ACC112 (cell line): Measurements from ENCODE around the gene OR8B4.
"Not testable (repeated sequence)": the region's sequence is repeated elsewhere in the genome, so short reads cannot be mapped to it uniquely, and the experiment has no call there.

Experiments
- H2AFZ ChIP-seq: fragments of 200-600 bp; sonication (generic); one replicate; pipeline ENCODE4 v1.6.0; 2017; ENCODE audit warnings: antibody characterized with exemption, low read length; ENCODE audit not compliant: unreplicated experiment
- H3K27ac ChIP-seq: fragments of 200-600 bp; sonication (generic); 2 replicates; pipeline ENCODE4 v1.5.1; 2014; ENCODE audit warnings: low read depth, mild to moderate bottlenecking, antibody characterized with exemption, low read length, moderate library complexity
- H3K27me3 ChIP-seq: fragments of 200-600 bp; sonication (generic); 2 replicates; pipeline ENCODE4 v1.6.1; 2014; ENCODE audit warnings: mild to moderate bottlenecking, antibody characterized with exemption, low read length, moderate library complexity, mixed read lengths; ENCODE audit not compliant: insufficient read depth
- H3K36me3 ChIP-seq: fragments of 200-600 bp; sonication (generic); 2 replicates; pipeline ENCODE4 v1.6.1; 2016; ENCODE audit warnings: mild to moderate bottlenecking, antibody characterized with exemption, low read length, moderate library complexity, mixed read lengths; ENCODE audit not compliant: insufficient read depth
- H3K4me1 ChIP-seq: fragments of 200-600 bp; sonication (generic); one replicate; pipeline ENCODE4 v1.6.1; 2016; ENCODE audit warnings: low read length, mixed read lengths; ENCODE audit not compliant: insufficient read depth, unreplicated experiment, control insufficient read depth
- H3K4me3 ChIP-seq: fragments of 200-600 bp; sonication (generic); 2 replicates; pipeline ENCODE4 v1.5.1; 2014; ENCODE audit warnings: mild to moderate bottlenecking, low read depth, low read length
- H3K79me2 ChIP-seq: fragments of 200-600 bp; sonication (generic); one replicate; pipeline ENCODE4 v1.6.0; 2016; ENCODE audit warnings: low read length; ENCODE audit not compliant: control insufficient read depth, unreplicated experiment, insufficient read depth

Gene OR8B4, protein sequence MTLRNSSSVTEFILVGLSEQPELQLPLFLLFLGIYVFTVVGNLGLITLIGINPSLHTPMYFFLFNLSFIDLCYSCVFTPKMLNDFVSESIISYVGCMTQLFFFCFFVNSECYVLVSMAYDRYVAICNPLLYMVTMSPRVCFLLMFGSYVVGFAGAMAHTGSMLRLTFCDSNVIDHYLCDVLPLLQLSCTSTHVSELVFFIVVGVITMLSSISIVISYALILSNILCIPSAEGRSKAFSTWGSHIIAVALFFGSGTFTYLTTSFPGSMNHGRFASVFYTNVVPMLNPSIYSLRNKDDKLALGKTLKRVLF

GRCh38 chr11:124424384-124424921 lies at the start of gene OR8B4:
TSS of gene OR8B4 (minus strand) at chr11:124424871. CDS start at chr11:124424871, 0 bp downstream.
- Histone ChIP-seq H3K79me2 (no peaks in the 10 kb centered on the region), H3K27me3 (peaks cover 58% of the 10 kb centered on the region), H3K4me1 (no peaks in the 10 kb centered on the region), H3K4me3 (no peak within 1 kb of the TSS), H2AFZ (no peak within 1 kb of the TSS), H3K27ac (no peak within 1 kb of the TSS), H3K36me3 (no peaks in the 10 kb centered on the region)

GRCh38 chr11:124474079-124474478 lies 49.4 kb upstream of the OR8B4 start:
- no peaks in the 10 kb centered on the region for H3K4me1 ChIP-seq
- no peak overlapping the region for H2AFZ ChIP-seq
- no peaks in the 10 kb centered on the region for H3K36me3 ChIP-seq
- no peak overlapping the region for H3K4me3 ChIP-seq
- no peaks in the 10 kb centered on the region for H3K79me2 ChIP-seq
- no peak overlapping the region for H3K27ac ChIP-seq
- H3K27me3 ChIP-seq, result peaks cover 70% of the 10 kb centered on the region

- H3K4me3 ChIP-seq, result no peak overlapping the region
- peaks cover 73% of the 10 kb centered on the region for H3K27me3 ChIP-seq
- no peaks in the 10 kb centered on the region for H3K36me3 ChIP-seq
- H2AFZ ChIP-seq, result no peak overlapping the region
- H3K4me1 ChIP-seq, result no peaks in the 10 kb centered on the region
- H3K79me2 ChIP-seq, result no peaks in the 10 kb centered on the region
- no peak overlapping the region for H3K27ac ChIP-seq
Measured at GRCh38 chr11:124473476-124473875, 48.8 kb upstream of the OR8B4 start.

GRCh38 chr11:124470561-124471227 lies 46.0 kb upstream of the OR8B4 start:
- no peak overlapping the region for H3K27ac ChIP-seq
- no peak overlapping the region for H3K4me3 ChIP-seq
- H2AFZ ChIP-seq, result no peak overlapping the region
- H3K36me3 ChIP-seq, result no peaks in the 10 kb centered on the region
- no peaks in the 10 kb centered on the region for H3K79me2 ChIP-seq
- H3K4me1 ChIP-seq, result no peaks in the 10 kb centered on the region
- peaks cover 74% of the 10 kb centered on the region for H3K27me3 ChIP-seq

- no peak overlapping the region for H3K27ac ChIP-seq
- no peaks in the 10 kb centered on the region for H3K79me2 ChIP-seq
- H3K4me1 ChIP-seq, result no peaks in the 10 kb centered on the region
- H2AFZ ChIP-seq, result no peak overlapping the region
- no peak overlapping the region for H3K4me3 ChIP-seq
- no peaks in the 10 kb centered on the region for H3K36me3 ChIP-seq
- H3K27me3 ChIP-seq, result peaks cover 64% of the 10 kb centered on the region
Measured at GRCh38 chr11:124467381-124467927, 42.8 kb upstream of the OR8B4 start.

- Histone ChIP-seq H3K27me3 (peaks cover 67% of the 10 kb centered on the region), H3K36me3 (no peaks in the 10 kb centered on the region), H3K4me3 (no peak overlapping the region), H3K27ac (no peak overlapping the region), H3K4me1 (no peaks in the 10 kb centered on the region), H3K79me2 (no peaks in the 10 kb centered on the region), H2AFZ (no peak overlapping the region)
Measured at GRCh38 chr11:124465368-124465767, 40.7 kb upstream of the OR8B4 start.

GRCh38 chr11:124463990-124464389 lies 39.3 kb upstream of the OR8B4 start:
- H3K36me3 ChIP-seq, result no peaks in the 10 kb centered on the region
- H3K27ac ChIP-seq, result no peak overlapping the region
- H3K4me3 ChIP-seq, result no peak overlapping the region
- H3K4me1 ChIP-seq, result no peaks in the 10 kb centered on the region
- peaks cover 53% of the 10 kb centered on the region for H3K27me3 ChIP-seq
- H2AFZ ChIP-seq, result no peak overlapping the region
- H3K79me2 ChIP-seq, result no peaks in the 10 kb centered on the region

DNA sequence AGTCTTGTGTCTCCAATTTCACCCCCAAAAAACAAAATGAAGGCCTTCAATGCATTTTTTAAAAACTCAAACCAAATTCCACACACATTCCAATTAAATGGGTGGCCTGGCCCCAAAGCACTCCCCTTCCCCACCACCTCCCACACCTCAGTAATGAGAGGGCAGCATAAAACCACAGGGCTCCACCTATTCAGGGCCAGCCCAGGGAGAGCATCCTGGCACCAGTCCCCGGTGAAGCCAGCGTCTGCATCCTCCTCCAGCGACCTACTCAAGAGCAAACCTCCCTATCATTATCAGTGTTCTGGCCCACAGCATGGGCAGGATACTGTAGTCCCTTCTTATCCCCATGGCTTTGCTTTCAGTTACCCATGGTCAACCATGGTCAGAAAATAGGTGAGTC lies 38.7 kb upstream of the OR8B4 start:
- Histone ChIP-seq H3K36me3 (no peaks in the 10 kb centered on the region), H3K27ac (no peak overlapping the region), H3K27me3 (peaks cover 51% of the 10 kb centered on the region), H3K4me3 (no peak overlapping the region), H3K4me1 (no peaks in the 10 kb centered on the region), H2AFZ (no peak overlapping the region), H3K79me2 (no peaks in the 10 kb centered on the region)

DNA sequence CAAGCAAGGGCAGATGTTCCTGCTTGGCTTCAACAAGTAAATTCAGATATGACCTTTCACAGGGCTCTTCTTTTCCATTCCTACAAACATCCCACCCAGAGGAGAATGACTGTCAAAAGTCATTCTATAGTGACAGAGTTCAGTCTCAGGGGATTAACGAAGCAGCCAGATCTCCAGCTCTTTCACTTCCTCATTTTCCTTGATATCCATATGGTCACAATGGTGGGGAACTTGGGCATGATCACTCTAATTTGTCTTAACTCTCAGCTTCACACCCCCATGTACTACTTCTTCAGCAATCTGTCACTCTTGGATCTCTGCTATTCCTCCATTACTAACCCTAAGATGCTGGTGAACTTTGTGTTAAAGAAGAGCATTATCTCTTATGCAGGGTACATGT lies 35.8 kb upstream of the OR8B4 start:
- Histone ChIP-seq H2AFZ (no peak overlapping the region), H3K79me2 (no peaks in the 10 kb centered on the region), H3K4me1 (no peaks in the 10 kb centered on the region), H3K4me3 (no peak overlapping the region), H3K27ac (no peak overlapping the region), H3K36me3 (no peaks in the 10 kb centered on the region), H3K27me3 (peaks cover 51% of the 10 kb centered on the region)

- not testable (repeated sequence) for H3K36me3 ChIP-seq, H3K4me3 ChIP-seq, H3K4me1 ChIP-seq, H3K79me2 ChIP-seq, H3K27ac ChIP-seq, H2AFZ ChIP-seq
- peaks cover 52% of the 10 kb centered on the region for H3K27me3 ChIP-seq
Measured at GRCh38 chr11:124459379-124459778, 34.7 kb upstream of the OR8B4 start.
